ENCODE measurements around the gene TMEM42.

TMEM42 gene

DNA sequence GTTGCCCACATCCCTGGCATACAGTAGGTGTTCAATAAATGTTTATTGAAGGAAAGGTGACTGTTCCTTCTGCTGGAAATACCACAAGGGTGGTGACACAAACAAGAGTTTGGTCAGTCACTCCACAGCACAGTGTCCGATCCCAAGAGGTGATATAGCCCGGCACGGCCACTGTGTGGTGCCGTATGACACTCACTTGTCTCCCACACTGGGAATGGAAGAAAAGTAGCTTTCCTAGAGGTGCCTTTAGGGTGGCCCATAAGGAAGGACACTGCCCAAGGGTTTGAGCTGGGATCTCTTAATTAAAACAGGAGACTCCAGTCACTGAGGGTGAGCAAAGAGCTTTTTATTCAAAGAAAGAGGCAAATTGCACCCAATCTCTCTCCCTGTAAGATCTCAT, 53.2 kb downstream of the TMEM42 start:
- TF ChIP-seq, protein P1, sequence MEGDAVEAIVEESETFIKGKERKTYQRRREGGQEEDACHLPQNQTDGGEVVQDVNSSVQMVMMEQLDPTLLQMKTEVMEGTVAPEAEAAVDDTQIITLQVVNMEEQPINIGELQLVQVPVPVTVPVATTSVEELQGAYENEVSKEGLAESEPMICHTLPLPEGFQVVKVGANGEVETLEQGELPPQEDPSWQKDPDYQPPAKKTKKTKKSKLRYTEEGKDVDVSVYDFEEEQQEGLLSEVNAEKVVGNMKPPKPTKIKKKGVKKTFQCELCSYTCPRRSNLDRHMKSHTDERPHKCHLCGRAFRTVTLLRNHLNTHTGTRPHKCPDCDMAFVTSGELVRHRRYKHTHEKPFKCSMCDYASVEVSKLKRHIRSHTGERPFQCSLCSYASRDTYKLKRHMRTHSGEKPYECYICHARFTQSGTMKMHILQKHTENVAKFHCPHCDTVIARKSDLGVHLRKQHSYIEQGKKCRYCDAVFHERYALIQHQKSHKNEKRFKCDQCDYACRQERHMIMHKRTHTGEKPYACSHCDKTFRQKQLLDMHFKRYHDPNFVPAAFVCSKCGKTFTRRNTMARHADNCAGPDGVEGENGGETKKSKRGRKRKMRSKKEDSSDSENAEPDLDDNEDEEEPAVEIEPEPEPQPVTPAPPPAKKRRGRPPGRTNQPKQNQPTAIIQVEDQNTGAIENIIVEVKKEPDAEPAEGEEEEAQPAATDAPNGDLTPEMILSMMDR (IDR thresholded peaks at IDR 0.05; ENCODE audit: extremely low read depth, insufficient read depth, missing control alignments), result peak; percentile 30
- in situ Hi-C loops (cut with MboI; ENCODE audit: low pct_unique_long_range_greater_than_20kb, low sequenced_read_pairs, unreplicated experiment), result loop anchor here (10.0 to 25.0 kb wide), 2 partner anchors 380 to 578 kb away; partner anchors contain the start of gene TCAIM
- DNase-seq (ENCODE audit: low spot score), result no peak
